ENCODE results near the gene SPOCK2.

The SPOCK2 gene

DNA sequence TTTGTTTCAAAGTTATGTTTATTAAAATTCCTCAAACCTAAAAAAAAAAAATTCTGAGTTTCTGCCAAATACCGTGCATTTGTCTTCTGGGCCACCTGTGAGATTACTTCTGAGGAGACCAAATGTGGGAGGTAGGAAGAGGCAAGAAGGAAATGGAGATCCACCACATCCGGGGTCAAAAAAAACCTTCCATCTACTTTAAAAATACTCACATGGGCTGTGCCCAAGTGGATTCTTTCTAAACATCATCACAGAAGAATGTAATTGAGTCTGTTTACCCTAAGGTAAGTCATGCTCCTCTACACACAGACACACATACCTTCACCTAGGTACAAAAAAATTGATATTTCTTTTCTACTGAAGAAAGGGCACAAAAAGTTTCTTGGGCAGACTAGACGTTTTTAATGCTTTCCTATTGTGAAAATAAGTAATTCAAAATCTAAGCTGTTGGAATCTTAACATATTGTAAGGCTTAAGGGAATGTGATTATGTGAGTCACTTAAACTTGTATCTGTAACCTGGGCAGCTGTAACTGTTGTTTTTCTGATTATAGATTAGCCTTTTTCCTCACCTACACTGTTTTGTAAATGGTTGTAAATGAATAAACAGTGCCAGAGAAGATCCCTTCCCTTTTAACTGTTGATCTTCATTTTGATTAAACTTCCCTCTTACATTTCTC is 19.1 kb upstream of the SPOCK2 start:
- no peak for DNase-seq

DNA sequence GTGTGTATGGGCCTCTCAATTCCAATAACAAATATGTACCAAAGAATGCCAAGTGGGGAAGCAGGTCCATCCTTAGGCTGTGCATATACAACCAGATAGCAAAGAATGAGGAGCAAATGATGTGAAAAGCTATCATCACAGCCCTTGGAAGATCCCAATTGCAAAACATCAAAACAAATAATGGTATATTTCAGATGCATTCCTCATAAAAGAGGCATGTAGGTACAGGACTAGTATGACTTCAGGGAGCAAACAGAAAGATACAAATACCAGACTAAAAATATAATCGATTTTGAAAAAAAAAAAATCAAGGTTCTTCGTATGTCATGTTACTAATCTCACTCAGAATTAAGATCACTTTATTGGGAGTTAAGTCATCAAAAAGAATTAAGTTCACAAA is 18.5 kb upstream of the SPOCK2 start:
- DNase-seq: no peak

DNA sequence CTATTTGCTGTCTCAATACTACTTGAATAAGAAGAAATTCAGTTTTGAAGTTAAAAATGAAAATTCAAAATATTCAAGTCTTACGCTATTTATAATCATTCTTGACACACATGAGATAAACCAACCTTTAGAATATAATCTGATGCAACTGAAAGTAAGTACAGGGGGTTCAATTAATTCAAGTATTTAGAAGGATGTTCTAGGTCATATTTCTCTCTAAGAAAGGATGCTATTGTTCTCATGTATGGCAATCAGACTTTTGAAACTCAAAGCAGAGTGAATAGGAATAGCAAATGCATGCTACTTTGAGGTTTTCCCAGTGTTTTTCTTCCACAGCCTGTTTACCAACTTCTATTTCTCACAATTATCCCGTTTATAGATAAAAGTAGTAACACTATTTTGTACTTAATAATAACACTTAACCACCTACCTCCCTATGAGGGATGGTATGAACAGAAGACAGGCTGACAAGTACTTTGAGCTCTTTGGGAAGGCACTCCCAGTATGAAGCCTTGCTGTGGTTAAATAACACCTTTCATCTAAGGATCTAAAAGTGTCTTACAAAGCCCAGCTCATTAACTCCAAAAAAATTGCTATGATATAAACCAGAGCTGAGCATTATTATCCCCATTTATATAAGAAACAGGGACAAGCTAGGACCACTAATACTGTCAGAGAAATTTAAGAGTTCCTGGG is 18.0 kb upstream of the SPOCK2 start:
- DNase-seq: no peak

DNA sequence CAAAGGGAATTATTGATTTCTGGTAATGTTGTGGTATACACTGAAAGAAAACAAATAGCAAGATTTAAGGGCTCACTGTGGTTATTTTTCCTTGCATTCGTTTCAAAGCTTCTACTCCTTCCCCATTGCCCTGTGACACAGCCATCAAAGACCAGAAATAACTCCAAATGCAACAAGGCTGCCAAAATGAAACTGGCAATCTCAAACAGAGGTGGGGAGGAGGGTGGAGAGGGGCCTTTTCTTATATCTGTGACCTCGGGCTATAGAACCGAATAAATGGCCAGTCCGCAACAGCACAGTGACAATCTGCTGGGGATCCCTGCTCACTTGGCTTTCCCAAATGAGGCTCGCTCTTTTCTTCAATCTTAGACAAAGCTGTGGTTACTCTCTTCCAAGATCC is 17.4 kb upstream of the SPOCK2 start:
- no peak for DNase-seq

DNA sequence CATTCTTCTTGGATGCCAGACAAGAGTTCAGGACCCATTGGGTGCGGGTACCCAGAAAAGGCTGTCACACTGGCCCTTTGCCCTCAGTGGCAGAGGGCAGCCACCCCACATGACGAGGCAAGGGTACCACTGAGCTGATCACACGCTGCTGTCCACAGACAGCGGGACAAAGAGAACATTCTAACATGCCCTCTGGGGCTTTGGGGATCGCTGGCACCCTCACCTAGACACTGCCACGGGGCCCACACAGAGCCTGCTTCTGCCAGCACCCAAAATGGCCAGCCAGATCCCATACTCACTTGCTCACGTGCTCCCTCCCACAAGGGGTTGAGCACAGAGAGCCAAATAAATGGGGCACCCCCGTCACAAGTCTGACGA is 16.7 kb upstream of the SPOCK2 start:
- no peak for DNase-seq

DNA sequence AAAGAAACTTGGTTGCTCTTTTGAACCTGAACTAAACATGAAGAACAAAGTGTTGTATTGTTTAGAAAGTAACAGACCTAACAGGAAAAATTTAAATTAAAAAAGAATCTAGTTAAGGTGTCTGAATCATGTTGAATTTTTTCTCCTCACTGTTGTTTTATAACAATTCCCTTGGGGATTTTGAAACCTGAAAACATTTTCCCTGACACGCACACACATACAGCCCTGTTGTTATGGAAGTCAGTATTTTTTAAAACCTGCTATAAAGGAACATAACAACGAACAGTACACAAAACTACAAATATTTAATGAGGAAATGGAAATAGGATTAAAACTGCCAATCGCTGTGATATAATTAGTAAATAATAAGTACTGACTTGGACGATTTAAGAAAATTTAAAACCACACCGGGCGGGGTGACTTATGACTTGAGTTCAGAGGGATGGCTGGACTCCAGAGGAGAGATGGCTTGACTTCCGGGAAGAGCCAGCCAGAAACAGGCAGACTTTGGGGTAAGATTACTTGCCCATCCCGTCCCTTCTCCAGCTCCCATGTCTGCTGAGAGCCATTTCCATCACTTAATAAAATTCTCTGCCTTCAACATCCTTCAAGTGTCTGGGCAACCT is 16.2 kb upstream of the SPOCK2 start:
- no peak for DNase-seq

DNA sequence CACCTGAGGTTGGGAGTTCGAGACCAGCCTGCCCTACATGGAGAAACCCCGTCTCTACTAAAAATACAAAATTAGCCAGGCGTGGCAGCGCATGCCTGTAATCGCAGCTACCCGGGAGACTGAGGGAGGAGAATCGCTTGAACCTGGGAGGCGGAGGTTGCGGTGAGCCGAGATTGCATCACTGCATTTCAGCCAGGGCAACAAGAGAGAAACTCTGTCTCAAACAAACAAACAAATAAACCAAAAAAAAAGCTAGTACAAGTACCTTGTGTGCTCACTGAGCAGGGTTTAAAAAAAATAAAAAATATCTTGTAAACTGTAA is 11.2 kb upstream of the SPOCK2 start:
- no peak for DNase-seq

DNA sequence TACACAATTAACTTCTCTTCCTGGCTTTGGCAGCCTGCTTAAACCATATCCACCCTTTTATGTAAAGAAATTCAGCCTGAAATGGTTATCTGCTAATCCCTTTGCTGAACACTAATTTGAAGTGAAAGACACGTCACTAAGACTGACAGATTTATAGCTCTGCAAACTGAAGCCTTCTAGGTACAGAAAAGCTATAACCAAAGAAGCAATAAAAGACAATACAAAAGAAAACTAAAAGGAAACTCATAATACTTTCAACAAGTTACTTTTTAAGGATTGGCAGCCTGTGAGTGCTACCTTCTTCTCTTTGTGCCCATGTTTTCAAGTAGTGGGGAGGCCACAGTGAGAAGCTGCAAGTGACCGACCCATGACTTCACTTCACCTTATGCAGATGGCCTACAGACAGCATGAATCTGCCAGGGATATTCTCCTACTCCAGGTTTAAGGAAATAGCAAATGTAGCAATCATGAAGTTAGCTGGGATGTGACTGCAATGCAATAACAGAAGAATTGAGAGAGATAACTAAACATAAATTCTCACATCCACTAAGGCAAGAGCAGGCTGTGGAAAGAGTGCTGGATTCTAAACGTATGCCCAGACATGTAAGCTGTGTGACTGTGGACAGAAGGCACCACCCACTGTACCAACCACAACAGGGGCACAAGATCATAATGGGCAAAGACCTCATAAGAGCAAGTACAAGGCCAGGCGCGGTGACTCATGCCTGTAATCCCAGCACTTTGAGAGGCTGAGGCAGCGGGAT is 10.7 kb upstream of the SPOCK2 start:
- no peak for DNase-seq

DNA sequence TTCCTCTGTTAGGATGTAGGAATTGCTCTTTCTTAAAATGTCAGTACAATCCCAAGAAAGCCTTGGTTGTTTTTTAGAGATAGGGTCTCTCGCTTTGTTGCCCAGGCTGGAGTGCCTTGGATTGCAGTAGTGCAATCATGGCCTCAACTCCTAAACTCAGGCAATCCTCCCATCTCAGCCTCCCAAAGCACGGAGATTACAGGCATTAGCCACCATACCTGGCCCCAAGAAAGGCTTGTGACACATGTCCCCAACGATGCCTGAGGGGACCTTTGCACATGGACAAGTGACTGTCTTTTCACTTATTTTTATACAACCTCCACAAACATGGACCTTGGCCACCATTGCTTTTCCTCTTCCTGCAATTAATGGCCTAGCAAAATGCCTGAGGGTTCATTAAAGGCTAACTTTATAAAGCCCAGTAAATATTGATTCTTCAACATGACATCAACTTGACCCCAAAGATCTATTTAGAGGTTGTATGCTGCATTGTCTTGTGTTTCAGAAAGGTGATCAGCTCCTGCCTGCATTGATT is 10.0 kb upstream of the SPOCK2 start:
- DNase-seq: no peak

DNA sequence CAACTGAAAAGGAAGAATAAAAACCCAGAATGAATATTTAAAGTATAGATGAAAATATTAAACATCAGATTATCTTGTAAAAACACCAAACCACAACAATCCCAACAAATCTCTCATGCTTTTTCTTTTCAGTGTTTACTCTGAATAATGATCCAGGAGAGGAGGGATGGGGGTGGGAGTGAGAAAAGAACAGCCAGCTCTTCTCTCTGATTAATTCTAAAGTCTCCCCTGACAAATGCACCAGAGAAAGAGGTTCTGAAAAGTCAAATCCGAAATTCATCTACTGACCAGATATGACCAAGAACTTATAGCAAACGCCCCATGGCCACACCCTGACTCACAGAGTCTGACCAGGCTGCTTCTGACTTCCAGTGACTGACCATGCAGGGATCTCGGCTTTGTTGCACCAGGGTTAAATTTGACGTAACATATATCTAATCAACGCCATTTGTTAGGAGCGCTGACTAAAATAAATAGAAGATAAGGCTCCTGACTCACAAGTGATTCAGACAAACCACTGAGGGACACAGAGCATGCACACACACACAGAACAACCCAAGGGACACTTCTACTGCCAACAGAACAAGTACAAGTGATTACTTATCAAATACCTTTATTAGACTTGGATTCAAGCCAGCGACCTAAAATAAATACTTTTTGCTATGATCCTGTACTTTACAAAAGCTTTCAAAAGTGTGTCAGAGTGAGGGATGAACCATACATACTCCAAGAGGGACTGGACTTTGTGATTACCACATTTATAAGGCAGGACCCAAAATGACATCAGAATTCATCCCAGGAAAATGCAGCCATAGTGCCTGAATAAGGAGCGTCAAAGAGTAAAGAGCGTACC is 9.3 kb upstream of the SPOCK2 start:
- peak; percentile 81 for DNase-seq

DNA sequence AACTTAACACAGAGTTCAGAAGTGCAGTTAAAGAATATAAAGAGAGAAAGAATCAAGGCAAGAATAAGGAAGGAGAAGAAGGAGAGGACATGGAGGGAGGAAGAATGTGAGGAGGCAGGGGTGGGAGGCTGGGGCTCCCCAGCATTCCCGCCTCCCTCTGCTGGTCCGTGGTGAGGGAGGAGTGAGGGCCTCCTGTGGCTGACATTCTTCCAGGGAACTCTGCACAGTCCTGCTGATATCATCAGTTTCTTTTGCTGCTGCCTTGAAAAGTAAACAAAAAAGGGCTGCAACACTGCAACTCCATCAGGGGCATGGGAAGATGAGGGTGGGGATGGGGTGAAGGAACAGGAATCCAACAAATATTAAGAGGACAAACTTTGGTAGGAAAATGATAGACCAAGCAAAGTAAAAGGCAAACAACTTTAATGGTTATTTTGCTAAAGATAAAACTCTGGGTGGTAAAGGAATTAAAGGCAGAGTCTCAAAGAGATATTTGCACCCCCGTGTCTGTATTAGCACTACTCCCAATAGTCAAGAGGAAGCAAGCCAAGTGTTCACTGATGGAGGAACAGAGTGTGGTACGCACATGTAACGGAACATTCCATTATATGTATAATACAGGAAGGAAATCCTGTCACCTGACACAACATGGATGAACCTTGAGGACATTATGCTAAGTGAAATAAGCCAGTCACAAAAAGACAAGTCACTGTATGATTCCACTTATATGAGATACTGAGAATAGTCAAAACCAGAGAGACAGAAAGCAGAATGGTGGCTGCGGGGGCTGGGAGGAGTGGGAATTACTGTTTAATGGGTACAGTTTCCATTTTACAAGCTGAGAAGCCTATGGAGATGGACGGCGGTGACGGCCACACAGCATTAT is 8.0 kb upstream of the SPOCK2 start:
- no peak for DNase-seq

DNA sequence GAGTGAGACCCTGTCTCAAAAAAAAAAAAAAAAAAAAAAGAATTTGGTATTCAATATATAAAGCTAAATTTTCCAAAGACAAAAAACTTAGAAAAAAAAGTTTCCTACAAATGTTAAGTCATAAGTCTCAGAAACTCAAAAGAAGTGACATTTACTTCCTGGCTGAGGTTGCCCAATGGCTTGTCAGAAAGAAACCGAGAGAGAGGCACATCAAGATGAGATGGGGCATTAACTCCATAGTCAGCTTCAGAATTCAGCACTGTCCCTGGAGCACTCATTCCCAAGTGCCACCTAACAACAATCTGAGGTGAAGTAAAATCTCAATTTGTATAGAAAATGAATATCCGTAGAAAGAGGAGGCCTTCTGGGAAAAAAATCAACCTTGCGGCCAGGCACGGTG is 6.8 kb upstream of the SPOCK2 start:
- no peak for DNase-seq

DNA sequence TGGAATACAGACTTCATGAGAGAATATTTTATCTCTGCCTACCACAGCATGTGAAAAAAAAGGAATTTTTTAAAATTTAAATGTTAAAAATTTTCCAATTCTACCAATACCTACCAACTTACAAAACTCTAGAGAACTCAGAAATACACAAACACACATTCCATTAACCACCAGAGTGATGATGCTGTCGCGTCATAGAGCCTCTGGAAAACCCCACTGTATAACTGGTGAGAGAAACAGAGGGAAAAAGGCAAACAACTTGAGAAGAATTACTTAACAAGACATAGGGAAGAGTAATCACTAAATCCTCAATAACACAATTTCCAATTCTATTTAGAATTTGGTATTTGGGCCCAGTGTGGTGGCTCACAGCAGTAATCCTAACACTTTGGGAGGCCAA is 6.2 kb upstream of the SPOCK2 start:
- no peak for DNase-seq

DNA sequence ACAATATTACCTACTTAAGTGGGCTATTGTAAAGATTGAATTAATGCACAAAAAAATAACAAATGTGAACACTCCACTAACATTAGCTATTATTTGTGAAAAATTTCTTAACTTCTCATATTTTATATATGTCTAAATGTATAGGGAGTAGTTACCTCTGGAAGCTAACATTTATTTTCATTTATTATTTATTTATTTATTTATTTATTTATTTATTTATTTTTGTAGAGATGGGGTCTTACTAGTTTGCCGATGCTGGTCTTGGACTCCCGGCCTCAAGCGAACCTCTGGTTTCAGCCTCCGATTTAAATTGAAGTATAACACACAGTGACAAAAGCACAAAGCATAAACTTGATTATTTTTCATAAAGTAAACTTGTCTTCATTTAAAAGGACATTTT is 5.1 kb upstream of the SPOCK2 start:
- no peak for DNase-seq

DNA sequence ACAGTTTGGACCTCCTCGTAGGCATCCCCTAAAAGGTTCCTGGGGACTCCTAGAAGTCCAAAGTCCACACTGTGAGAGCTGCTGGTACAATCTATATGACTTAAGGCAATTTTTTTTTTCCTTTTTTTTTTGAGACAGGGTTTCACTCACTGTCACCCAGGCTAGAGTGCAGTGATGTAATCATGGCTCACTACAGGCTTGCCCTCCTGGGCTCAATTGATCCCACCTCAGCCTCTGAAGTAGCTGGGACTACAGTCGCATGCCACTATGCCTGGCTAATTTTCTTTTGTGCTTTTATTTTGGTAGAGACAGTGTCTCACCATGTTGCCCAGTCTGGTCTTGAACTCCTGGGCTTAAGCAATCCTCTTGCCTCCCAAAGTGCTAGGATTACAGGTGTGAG is 4.6 kb upstream of the SPOCK2 start:
- no peak for DNase-seq

DNA sequence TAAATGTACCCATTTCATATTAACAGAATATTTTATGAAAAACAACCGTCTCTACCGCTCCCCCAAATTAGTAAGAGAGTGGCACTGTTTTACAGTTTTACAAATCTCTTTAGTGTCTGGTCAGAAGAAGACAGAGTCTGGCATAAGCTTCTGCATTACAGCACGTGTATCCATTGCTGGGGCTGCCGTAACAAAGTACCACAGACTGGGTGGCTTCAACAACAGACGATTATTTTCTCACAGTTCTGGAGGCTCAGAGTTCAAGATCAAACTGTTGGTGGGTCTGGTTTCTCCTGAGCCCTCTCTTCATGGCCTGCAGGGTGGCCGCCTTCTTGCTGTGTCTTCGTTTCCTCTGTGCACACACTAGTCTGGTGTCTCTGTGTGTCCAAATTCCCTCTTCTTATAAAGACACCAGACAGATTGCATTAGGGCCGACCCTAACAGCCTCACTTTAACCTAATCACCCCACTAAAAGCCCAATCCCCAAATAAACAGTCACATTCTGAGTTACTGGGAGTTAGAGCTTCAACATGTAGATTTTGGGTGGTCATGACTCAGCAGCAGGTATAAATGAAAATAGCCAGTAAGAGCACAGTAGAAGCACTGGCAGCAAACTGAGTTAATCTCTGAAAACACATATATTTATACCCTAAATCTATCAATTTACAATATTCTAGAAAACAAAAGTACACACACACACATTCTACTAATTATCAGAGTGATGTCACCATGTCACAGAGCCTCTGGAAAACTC is 4.0 kb upstream of the SPOCK2 start:
- DNase-seq: no peak

DNA sequence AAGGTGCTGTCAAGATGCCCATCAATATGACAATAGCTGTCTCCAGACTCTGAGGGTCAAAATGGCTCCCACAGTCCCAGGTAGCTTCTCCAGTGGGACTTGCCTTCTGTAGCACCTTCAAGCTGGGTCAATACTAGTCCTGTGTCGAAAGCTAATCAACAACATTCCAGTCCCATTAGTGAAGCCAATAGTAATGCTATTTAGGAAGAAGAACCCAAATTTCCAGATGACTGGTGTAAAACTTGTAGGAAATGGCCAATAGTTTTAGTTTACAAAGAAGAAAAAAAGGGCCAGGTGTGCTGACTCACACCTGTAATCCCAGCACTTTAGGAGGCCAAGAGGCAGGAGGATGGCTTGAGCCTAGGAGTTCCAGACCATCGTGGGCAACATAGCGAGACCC is 2.0 kb upstream of the SPOCK2 start:
- no peak for DNase-seq

DNA sequence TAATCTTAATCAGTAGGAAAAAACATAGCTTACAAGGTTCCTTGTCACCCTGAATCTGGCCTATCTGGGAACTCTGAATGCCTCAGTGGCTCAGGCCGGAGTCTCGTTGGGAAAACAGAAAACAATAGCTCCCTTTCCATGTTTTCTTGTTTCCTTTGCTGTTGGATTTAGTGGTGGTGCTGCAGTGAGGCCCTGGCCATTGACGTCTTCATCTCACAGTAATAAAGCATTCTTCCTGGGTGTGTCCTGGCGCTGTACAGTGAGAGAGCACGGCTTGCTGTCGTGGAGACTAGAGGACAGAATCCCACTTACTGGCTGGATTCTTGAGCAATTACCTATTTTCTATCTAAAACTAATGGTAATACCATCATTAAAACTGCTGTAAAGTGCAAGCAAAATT is 1.3 kb upstream of the SPOCK2 start:
- no peak for DNase-seq

DNA sequence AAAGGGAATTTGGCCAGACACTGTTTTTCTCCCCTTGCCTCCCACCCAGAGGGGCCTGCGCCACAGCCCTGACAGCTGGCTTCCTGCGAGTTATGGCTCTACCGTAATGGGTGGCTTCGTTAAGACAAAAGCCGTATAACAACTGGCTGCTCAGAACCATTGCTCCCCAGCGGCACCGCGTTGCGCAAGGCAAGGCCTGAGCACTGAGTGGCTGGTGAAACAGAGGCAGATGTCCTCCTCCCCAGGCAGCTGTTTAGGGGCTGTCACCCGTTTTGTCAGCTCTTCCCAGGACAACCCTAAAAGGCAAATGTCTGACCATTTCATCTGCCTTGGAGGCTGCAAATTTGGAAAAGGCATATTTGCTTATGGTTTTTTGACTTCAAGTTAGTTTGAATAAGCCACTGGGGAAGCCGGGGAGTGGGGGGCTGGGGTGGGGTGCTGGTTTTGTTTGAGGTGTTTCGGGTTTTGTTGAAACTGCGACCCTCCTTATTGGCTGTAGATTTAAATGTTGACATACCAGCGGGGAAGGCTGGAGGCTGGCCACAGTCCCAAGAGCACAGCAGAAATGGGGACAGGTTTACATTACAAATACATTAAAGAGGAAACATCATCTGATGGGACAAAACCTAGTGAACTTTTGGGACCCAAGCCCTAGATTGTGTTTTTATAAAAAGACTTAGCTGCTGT is 681 bp upstream of the SPOCK2 start:
- peak; percentile 37 for DNase-seq

DNA sequence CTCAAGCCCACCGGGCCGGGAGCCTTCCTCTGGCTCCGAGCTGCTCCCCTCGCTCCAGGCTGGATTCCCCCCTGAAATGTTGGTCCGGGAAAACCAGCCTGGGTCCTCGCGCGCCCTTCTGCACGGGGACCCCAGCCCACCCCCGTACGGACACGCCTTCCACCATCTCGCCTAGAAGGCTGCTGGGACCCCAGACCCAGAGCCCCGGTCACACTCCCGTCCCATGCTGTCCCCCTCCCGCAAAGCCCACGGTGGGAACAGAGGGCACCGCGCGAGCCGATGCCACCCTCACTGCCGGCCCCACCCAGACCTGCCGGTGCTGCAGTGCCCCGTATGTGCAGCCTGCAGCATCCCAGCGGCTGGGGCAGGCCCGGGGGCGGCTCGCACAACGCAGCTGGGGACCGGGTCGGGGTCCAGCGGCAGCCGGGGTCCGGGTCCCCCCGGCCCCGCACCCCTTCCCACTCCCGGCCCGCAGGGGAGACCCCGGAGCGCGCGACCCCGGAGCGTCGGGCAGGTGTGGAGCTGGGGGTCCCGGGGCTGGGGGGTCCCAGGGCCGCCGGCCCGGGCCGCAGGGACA is 871 bp downstream of the SPOCK2 start:
- peak; percentile 52 for DNase-seq
